Lower lobe of right lung (tissue), 2 donors: ENCODE measurements around the gene CORO2B. TPM values are rescaled to one million over a fixed set of nuclear protein-coding genes. Genes with fewer than 3 reads are reported as not detected.
"Not testable (repeated sequence)": the region's sequence is repeated elsewhere in the genome, so short reads cannot be mapped to it uniquely, and the experiment has no call there.

ENCODE experiments used
- ATAC-seq, 2 donors: fragments of 200-7000 bp; cut with Tn5 transposase; one replicate each; pipeline ENCODE4 v1.9.1; 2020 to 2022; ENCODE audit warnings: mild to moderate bottlenecking in 2 of 2, moderate library complexity in 2 of 2
- DNase-seq: peaks from one replicate; pipeline ENCODE4 v3.0.0-alpha.2; 2020
- H3K27ac ChIP-seq: fragments of 200-600 bp; one replicate; pipeline ENCODE4 v1.8.0; 2022
- H3K27me3 ChIP-seq: fragments of 200-600 bp; one replicate; pipeline ENCODE4 v1.8.0; 2022; ENCODE audit warnings: low read depth
- H3K36me3 ChIP-seq: fragments of 200-600 bp; one replicate; pipeline ENCODE4 v1.8.0; 2022; ENCODE audit warnings: mild to moderate bottlenecking
- H3K4me1 ChIP-seq: fragments of 200-600 bp; one replicate; pipeline ENCODE4 v1.8.0; 2022
- H3K4me3 ChIP-seq: fragments of 200-600 bp; one replicate; pipeline ENCODE4 v1.8.0; 2022; ENCODE audit warnings: mild to moderate bottlenecking
- H3K9me3 ChIP-seq: fragments of 200-600 bp; one replicate; pipeline ENCODE4 v1.8.0; 2022
- intact Hi-C: fragments of 100-400 bp; cut with DNase I; formaldehyde crosslinking; loops from one replicate; pipeline ENCODE4 v1.11.0; 2022
- total RNA-seq: library from RNA; stranded (reverse); fragmentation: NEBNext Ultra II Directional; extraction: Animal tissue kit (Norgen Biotek cat#: 25700); gene quantifications from one replicate; pipeline ENCODE4 v1.2.1, GENCODE V29; 2021
- TF ChIP-seq, protein P1 (sequence below): fragments of 200-600 bp; IDR thresholded peaks from one replicate; pipeline ENCODE4 v1.8.0; 2022; ENCODE audit warnings: antibody characterized with exemption, mild to moderate bottlenecking
- donor health status: DM: no; HTN: yes; CAD: no; lungs with severe emphysema.

The CORO2B gene
- total RNA-seq, 1 donor from 2014 or later, result 6.8 TPM

GRCh38 chr15:68751622-68752021 lies 172.8 kb downstream of the CORO2B start:
- TF ChIP-seq, protein P1, sequence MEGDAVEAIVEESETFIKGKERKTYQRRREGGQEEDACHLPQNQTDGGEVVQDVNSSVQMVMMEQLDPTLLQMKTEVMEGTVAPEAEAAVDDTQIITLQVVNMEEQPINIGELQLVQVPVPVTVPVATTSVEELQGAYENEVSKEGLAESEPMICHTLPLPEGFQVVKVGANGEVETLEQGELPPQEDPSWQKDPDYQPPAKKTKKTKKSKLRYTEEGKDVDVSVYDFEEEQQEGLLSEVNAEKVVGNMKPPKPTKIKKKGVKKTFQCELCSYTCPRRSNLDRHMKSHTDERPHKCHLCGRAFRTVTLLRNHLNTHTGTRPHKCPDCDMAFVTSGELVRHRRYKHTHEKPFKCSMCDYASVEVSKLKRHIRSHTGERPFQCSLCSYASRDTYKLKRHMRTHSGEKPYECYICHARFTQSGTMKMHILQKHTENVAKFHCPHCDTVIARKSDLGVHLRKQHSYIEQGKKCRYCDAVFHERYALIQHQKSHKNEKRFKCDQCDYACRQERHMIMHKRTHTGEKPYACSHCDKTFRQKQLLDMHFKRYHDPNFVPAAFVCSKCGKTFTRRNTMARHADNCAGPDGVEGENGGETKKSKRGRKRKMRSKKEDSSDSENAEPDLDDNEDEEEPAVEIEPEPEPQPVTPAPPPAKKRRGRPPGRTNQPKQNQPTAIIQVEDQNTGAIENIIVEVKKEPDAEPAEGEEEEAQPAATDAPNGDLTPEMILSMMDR, result no peak
- H3K4me3 ChIP-seq, result no peak overlapping the region
- H3K4me1 ChIP-seq, result no peaks in the 10 kb centered on the region
- no peak overlapping the region for H3K27ac ChIP-seq
- intact Hi-C loops, result no loop called here
- DNase-seq, result no peak
- no peak for ATAC-seq
- H3K9me3 ChIP-seq, result no peaks in the 10 kb centered on the region
- no peaks in the 10 kb centered on the region for H3K27me3 ChIP-seq
- H3K36me3 ChIP-seq, result no peaks in the 10 kb centered on the region

- DNase-seq (no peak), ATAC-seq (no peak)
- H3K27me3 ChIP-seq, result no peaks in the 10 kb centered on the region
- TF ChIP-seq, protein P1, result no peak
- H3K36me3 ChIP-seq, result no peaks in the 10 kb centered on the region
- no peak overlapping the region for H3K4me3 ChIP-seq
- intact Hi-C loops, result no loop called here
- H3K9me3 ChIP-seq, result no peaks in the 10 kb centered on the region
- H3K4me1 ChIP-seq, result no peaks in the 10 kb centered on the region
- H3K27ac ChIP-seq, result no peak overlapping the region
These were observed 176.9 kb downstream of the CORO2B start for GRCh38 chr15:68755731-68756130.

- H3K9me3 ChIP-seq, H3K27ac ChIP-seq, H3K4me3 ChIP-seq, ATAC-seq, H3K27me3 ChIP-seq, intact Hi-C loops, DNase-seq, H3K36me3 ChIP-seq, H3K4me1 ChIP-seq: not testable (repeated sequence)
These were observed 181.3 kb downstream of the CORO2B start for GRCh38 chr15:68759982-68760579.

DNA sequence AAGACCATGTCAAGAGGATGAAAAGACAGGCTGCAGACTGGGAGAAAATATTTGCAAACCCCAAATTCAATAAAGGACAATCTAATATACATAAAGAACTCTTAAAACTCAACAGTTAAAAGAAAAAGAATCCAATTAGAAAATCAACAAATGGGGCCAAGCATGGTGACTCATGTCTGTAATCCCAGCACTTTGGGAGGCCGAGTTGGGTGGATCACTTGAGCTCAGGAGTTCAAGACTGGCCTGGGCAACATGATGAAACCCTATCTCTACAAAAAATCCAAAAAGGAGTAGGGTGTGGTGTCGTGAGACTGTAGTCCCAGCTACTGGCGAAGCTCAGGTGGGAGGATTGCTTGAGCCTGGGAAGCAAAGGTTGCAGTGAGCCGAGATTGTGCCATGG lies 184.3 kb downstream of the CORO2B start:
- Histone ChIP-seq H3K36me3 (no peaks in the 10 kb centered on the region), H3K27me3 (no peaks in the 10 kb centered on the region), H3K4me3 (no peak overlapping the region), H3K27ac (no peak overlapping the region), H3K9me3 (no peaks in the 10 kb centered on the region), H3K4me1 (no peaks in the 10 kb centered on the region)
- TF ChIP-seq, protein P1, result no peak
- ATAC-seq (no peak), DNase-seq (no peak)
- intact Hi-C loops, result no loop called here

GRCh38 chr15:68764090-68764489 lies 185.3 kb downstream of the CORO2B start:
- TF ChIP-seq, protein P1, result no peak
- ATAC-seq, result no peak

DNA sequence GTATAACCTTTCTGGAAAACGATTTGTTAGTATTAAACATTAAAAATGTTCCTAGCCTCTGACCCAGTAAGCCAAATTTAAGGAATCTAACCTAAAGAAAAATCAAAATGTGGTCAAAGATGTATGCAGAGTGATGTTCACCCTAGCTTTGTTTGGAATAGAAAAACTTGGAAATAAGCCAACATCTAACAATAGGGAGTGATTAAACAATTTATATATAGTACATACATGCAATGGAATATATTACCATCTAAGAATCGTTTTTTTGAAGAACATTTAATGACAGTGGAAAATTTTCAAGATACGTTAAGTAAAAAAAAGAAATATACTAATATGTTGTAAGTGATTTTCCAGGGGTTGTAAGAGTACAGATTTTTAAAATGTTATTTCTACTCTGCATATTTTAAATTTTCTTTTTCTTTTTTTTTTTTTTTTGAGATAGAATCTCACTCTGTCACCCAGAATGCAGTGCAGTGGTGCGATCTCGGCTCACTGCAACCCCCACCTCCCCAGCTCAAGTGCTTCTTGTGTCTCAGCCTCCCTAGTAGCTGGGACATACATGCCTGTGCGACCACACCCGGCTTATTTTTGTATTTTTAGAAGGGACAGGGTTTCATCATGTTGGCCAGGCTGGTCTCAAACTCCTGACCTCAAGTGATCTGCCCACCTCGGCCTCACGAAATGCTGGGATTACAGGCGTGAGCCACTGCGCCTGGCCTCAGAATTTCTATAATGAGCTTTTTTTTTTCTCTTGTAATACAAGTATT lies 187.0 kb downstream of the CORO2B start:
- DNase-seq (no peak), ATAC-seq (no peak)
- TF ChIP-seq, protein P1, result no peak
- no peaks in the 10 kb centered on the region for H3K27me3 ChIP-seq
- H3K4me1 ChIP-seq, result no peaks in the 10 kb centered on the region
- intact Hi-C loops, result no loop called here
- no peak overlapping the region for H3K27ac ChIP-seq
- no peaks in the 10 kb centered on the region for H3K9me3 ChIP-seq
- no peaks in the 10 kb centered on the region for H3K36me3 ChIP-seq
- no peak overlapping the region for H3K4me3 ChIP-seq

More at GRCh38 chr15:68764090-68764489, 185.3 kb downstream of the CORO2B start:
- no peaks in the 10 kb centered on the region for H3K36me3 ChIP-seq
- H3K27ac ChIP-seq, result no peak overlapping the region
- H3K4me1 ChIP-seq, result no peaks in the 10 kb centered on the region
- no peaks in the 10 kb centered on the region for H3K9me3 ChIP-seq
- H3K27me3 ChIP-seq, result no peaks in the 10 kb centered on the region
- H3K4me3 ChIP-seq, result no peak overlapping the region
- no peak for DNase-seq
- intact Hi-C loops, result no loop called here
